ENCODE results near the gene STMN1. TPM values are rescaled to one million over a fixed set of nuclear protein-coding genes. Genes with fewer than 3 reads are reported as not detected.

STMN1 gene
- total and polyA plus RNA-seq, 2 of the 8 experiments (the other 6 are each of a cell fraction or from before 2014, with no cell fraction given), result 116 to 564 TPM

DNA sequence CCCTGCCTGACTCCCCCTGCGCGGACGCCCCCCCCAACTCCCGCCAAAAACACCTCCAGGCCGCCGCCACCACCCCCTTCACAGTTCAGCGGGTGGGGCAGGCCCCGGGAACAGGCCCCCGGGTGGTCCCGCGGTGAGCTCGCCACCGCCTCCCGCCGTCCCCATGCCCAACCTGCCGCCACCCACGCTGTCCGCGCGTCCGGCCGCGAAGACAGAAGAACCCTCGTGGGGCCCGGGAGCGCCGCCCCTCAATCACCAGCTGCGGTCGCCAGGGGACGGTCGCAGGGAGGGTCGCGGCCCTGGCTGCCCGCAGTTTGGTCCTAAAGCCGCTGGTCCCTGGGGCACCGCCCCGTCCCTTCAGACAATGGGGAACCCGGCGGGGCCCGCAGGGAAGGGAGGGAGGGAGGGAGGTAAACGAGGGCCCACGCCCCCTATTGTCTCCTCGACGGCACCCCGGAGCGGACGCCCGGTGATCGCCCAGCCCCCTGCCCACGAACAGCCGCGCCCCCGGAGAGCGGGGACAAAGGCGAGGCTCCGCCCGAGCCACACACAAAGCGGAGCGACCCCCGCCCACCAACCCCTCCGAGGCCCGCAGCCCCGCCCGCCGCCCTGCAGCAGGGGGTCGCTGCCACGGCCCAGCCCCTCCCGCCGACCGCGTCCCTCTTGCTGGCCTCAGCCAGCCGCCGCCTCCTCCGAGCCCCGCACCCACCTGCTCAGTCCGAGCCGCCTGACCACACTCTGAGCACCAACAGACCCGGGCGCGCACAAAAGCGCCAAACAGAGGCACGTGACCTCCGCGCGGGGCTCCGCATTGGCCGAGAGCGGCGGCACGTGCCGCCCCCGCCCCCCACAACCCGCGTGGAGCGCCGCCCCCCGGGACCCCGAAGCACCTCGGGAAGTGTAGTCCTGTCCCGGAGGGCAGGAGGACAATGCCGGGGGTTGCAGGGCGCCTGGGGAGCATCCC is at the start of gene STMN1 (continued):
- TF ChIP-seq USF2 (IDR thresholded peaks at IDR 0.05; ENCODE audit: low read length), result peak; percentile 99
- no peak for TF ChIP-seq KDM1A (IDR thresholded peaks at IDR 0.05; ENCODE audit: borderline replicate concordance, low read length)
- peak; percentile 77 for TF ChIP-seq CREB1 (IDR thresholded peaks at IDR 0.05)
- TF ChIP-seq JUND (IDR thresholded peaks at IDR 0.05; ENCODE audit: low read length), result no peak
- TF ChIP-seq NANOG (IDR thresholded peaks at IDR 0.05; ENCODE audit: insufficient read depth, low read depth, low read length, poor library complexity, severe bottlenecking), result no peak
- 0 out of 2 replicates have a peak, but pooled peaks have one; percentile 10 for TF ChIP-seq RBBP5 (IDR thresholded peaks at IDR 0.05; ENCODE audit: borderline replicate concordance, low read depth, low read length)
- 0 out of 2 replicates have a peak, but pooled peaks have one; percentile 25 for TF ChIP-seq SP4 (IDR thresholded peaks at IDR 0.05; ENCODE audit: low read length)
- no peak for TF ChIP-seq SIRT6 (IDR thresholded peaks at IDR 0.05; ENCODE audit: low read length)
- TF ChIP-seq CEBPB (IDR thresholded peaks at IDR 0.05; ENCODE audit: low read depth, low read length), result no peak
- 0 out of 4 replicates have a peak, but pooled peaks of 1 of the 2 experiments have one; percentile 5 for TF ChIP-seq SIN3A (conservative IDR thresholded peaks at IDR 0.05 in 1 of 2, IDR thresholded peaks at IDR 0.05 in 1 of 2; ENCODE audit: low read depth in 1 of 2, low read length in 2 of 2)
- peak; percentile 70 for TF ChIP-seq CHD2 (IDR thresholded peaks at IDR 0.05; ENCODE audit: low read length)
- no peak for TF ChIP-seq EZH2 (IDR thresholded peaks at IDR 0.05; ENCODE audit: low read depth, low read length, severe bottlenecking)
- TF ChIP-seq HDAC6 (IDR thresholded peaks at IDR 0.05; ENCODE audit: low read depth, low read length), result no peak
- peak; percentile 55; the same call in 1 of the 2 replicates for TF ChIP-seq PHF8 (conservative IDR thresholded peaks at IDR 0.05; ENCODE audit: low read depth, low read length)
- TF ChIP-seq BRCA1 (IDR thresholded peaks at IDR 0.05; ENCODE audit: low read depth, low read length), result no peak
- TF ChIP-seq RNF2 (IDR thresholded peaks at IDR 0.05; ENCODE audit: borderline replicate concordance, low read depth, low read length, missing control alignments, poor library complexity, severe bottlenecking), result no peak
- peak; percentile 41; the same call in 1 of the 2 replicates for TF ChIP-seq SP1 (IDR thresholded peaks at IDR 0.05; ENCODE audit: low read depth, low read length)
- 0 out of 2 replicates have a peak, but pooled peaks have one; percentile 24 for TF ChIP-seq EGR1 (IDR thresholded peaks at IDR 0.05; ENCODE audit: borderline replicate concordance, low read depth, low read length)
- TF ChIP-seq GTF2F1 (IDR thresholded peaks at IDR 0.05; ENCODE audit: borderline replicate concordance, low read depth, low read length), result peak; percentile 62; the same call in 1 of the 2 replicates
- TF ChIP-seq POU5F1 (IDR thresholded peaks at IDR 0.05; ENCODE audit: low read depth, low read length), result no peak
- TF ChIP-seq KDM5A (IDR thresholded peaks at IDR 0.05; ENCODE audit: low read length), result no peak
- no peak for TF ChIP-seq JUN (IDR thresholded peaks at IDR 0.05; ENCODE audit: low read depth, low read length)

Data from H1 (cell line).